ENCODE data around the gene C4orf50. TPM values are rescaled to one million over a fixed set of nuclear protein-coding genes. Genes with fewer than 3 reads are reported as not detected.
A peak's percentile ranks its signal among the peaks of the same experiment; 100 is the strongest.

C4orf50 gene
- 1.4 TPM for total RNA-seq (ENCODE audit: insufficient read depth, low replicate concordance)

GRCh38 chr4:6018331-6018730, at the start of gene C4orf50:
C4orf50 (minus strand) TSS chr4:6018431.
- no peak for DNase-seq (ENCODE audit: low spot score)

GRCh38 chr4:6065934-6066590, 47.8 kb upstream of the C4orf50 start:
- DNase-seq (ENCODE audit: low spot score) = no peak

GRCh38 chr4:6065166-6065565, 46.9 kb upstream of the C4orf50 start:
- DNase-seq (ENCODE audit: low spot score) = no peak

GRCh38 chr4:6064383-6064782, 46.2 kb upstream of the C4orf50 start:
- no peak for DNase-seq (ENCODE audit: low spot score)

GRCh38 chr4:6063684-6064083, 45.5 kb upstream of the C4orf50 start:
- no peak for DNase-seq (ENCODE audit: low spot score)

GRCh38 chr4:6062133-6062532, 43.9 kb upstream of the C4orf50 start:
- no peak for DNase-seq (ENCODE audit: low spot score)

GRCh38 chr4:6059375-6059805, 41.2 kb upstream of the C4orf50 start:
- DNase-seq (ENCODE audit: low spot score) = no peak

GRCh38 chr4:6058531-6059374, 40.5 kb upstream of the C4orf50 start:
- DNase-seq (ENCODE audit: low spot score) = no peak

- DNase-seq (ENCODE audit: low spot score) = no peak
Measured at GRCh38 chr4:6056976-6057766, 38.9 kb upstream of the C4orf50 start.

GRCh38 chr4:6055436-6055835, 37.2 kb upstream of the C4orf50 start:
- no peak for DNase-seq (ENCODE audit: low spot score)

- no peak for DNase-seq (ENCODE audit: low spot score)
Measured at GRCh38 chr4:6055030-6055429, 36.8 kb upstream of the C4orf50 start.

- DNase-seq (ENCODE audit: low spot score) = peak; percentile 4
Measured at GRCh38 chr4:6054162-6054922, 36.1 kb upstream of the C4orf50 start.

GRCh38 chr4:6052679-6053078, 34.4 kb upstream of the C4orf50 start:
- no peak for DNase-seq (ENCODE audit: low spot score)

- DNase-seq (ENCODE audit: low spot score) = no peak
Measured at GRCh38 chr4:6050551-6050950, 32.3 kb upstream of the C4orf50 start.

GRCh38 chr4:6049985-6050384, 31.8 kb upstream of the C4orf50 start:
- no peak for DNase-seq (ENCODE audit: low spot score)

GRCh38 chr4:6049278-6049677, 31.0 kb upstream of the C4orf50 start:
- DNase-seq (ENCODE audit: low spot score) = no peak

GRCh38 chr4:6048537-6048936, 30.3 kb upstream of the C4orf50 start:
- no peak for DNase-seq (ENCODE audit: low spot score)

- no peak for DNase-seq (ENCODE audit: low spot score)
Measured at GRCh38 chr4:6047130-6047673, 29.0 kb upstream of the C4orf50 start.

GRCh38 chr4:6046526-6047129, 28.4 kb upstream of the C4orf50 start:
- no peak for DNase-seq (ENCODE audit: low spot score)

- DNase-seq (ENCODE audit: low spot score) = no peak
Measured at GRCh38 chr4:6044805-6045204, 26.6 kb upstream of the C4orf50 start.

GRCh38 chr4:6044276-6044675, 26.0 kb upstream of the C4orf50 start:
- no peak for DNase-seq (ENCODE audit: low spot score)
